ENCODE measurements around the gene CDK5R2.

DNA sequence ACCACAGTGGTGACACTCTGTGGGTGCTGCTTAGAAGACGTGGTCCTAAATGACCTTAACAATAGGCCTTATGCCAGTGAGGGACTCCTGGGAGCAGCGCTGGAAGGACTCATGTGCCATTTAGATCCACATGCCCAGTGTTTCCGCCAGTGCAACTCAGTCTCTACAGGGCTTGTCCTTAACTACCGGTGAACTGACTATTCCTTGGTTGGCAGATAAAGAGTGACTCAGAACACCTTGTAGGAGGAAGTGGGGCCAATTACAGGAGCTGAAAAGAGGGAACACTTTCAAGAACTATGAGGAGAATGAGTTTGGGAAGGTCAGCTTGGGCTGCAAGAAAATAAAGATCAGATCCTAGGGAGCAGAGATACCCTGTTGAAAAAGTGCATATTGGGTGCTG lies 1.8 kb upstream of the CDK5R2 start:
- TF ChIP-seq, protein P1, sequence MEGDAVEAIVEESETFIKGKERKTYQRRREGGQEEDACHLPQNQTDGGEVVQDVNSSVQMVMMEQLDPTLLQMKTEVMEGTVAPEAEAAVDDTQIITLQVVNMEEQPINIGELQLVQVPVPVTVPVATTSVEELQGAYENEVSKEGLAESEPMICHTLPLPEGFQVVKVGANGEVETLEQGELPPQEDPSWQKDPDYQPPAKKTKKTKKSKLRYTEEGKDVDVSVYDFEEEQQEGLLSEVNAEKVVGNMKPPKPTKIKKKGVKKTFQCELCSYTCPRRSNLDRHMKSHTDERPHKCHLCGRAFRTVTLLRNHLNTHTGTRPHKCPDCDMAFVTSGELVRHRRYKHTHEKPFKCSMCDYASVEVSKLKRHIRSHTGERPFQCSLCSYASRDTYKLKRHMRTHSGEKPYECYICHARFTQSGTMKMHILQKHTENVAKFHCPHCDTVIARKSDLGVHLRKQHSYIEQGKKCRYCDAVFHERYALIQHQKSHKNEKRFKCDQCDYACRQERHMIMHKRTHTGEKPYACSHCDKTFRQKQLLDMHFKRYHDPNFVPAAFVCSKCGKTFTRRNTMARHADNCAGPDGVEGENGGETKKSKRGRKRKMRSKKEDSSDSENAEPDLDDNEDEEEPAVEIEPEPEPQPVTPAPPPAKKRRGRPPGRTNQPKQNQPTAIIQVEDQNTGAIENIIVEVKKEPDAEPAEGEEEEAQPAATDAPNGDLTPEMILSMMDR (IDR thresholded peaks at IDR 0.05; ENCODE audit: borderline replicate concordance, extremely low read depth, low read length, poor library complexity, severe bottlenecking), result no peak
- TF ChIP-seq EZH2 (IDR thresholded peaks at IDR 0.05; ENCODE audit: borderline replicate concordance, low read depth, low read length, severe bottlenecking), result no peak
